ENCODE results near the gene NAIF1.
"Not testable (repeated sequence)": the region's sequence is repeated elsewhere in the genome, so short reads cannot be mapped to it uniquely, and the experiment has no call there.

NAIF1 gene

GRCh38 chr9:128025736-128026135 is 41.4 kb downstream of the NAIF1 start:
- no peak for DNase-seq

GRCh38 chr9:128024761-128025308 is 42.3 kb downstream of the NAIF1 start:
- DNase-seq = no peak

- not testable (repeated sequence) for DNase-seq
Observed at GRCh38 chr9:128023671-128024070, 43.4 kb downstream of the NAIF1 start.

- peak; percentile 2 for DNase-seq
Observed at GRCh38 chr9:128022886-128023285, 44.2 kb downstream of the NAIF1 start.

- DNase-seq = no peak
Observed at GRCh38 chr9:128021098-128021497, 46.0 kb downstream of the NAIF1 start.

- no peak for DNase-seq
Observed at GRCh38 chr9:128020692-128021091, 46.4 kb downstream of the NAIF1 start.

GRCh38 chr9:128015696-128016095 is 51.4 kb downstream of the NAIF1 start:
- no peak for DNase-seq
